T-helper 17 cell (primary cell): ENCODE data around the gene SYT2. TPM values are rescaled to one million over a fixed set of nuclear protein-coding genes. Genes with fewer than 3 reads are reported as not detected.
A peak's percentile ranks its signal among the peaks of the same experiment; 100 is the strongest.
"Not testable (repeated sequence)": the region's sequence is repeated elsewhere in the genome, so short reads cannot be mapped to it uniquely, and the experiment has no call there.

Experiments used
- ATAC-seq: fragments of 150-1000 bp; cut with Tn5 transposase; 2 replicates; pipeline ENCODE4 v1.10.0; 2021; ENCODE audit warnings: mild to moderate bottlenecking, moderate library complexity
- DNase-seq, 3 donors: peaks; one replicate each; pipeline versions ENCODE4 v3.0.0 to v3.0.0-alpha.2; 2020 to 2021
- H3K9me3 ChIP-seq: one replicate; pipeline ENCODE4 v1.7.0; 2013; ENCODE audit warnings: low read length, mild to moderate bottlenecking; ENCODE audit not compliant: control insufficient read depth, poor library complexity, severe bottlenecking
- H3K27ac Mint-ChIP-seq: one replicate; pipeline ENCODE4 v1.8.0; 2022; ENCODE audit warnings: mild to moderate bottlenecking, moderate library complexity, mixed read lengths
- H3K27me3 Mint-ChIP-seq: one replicate; pipeline ENCODE4 v1.8.0; 2022; ENCODE audit warnings: mixed read lengths
- H3K36me3 Mint-ChIP-seq: one replicate; pipeline ENCODE4 v1.8.0; 2022; ENCODE audit warnings: low read depth, mixed read lengths
- H3K4me1 Mint-ChIP-seq: one replicate; pipeline ENCODE4 v1.8.0; 2022; ENCODE audit warnings: mild to moderate bottlenecking, mixed read lengths
- H3K4me3 Mint-ChIP-seq: one replicate; pipeline ENCODE4 v1.8.0; 2022; ENCODE audit warnings: mild to moderate bottlenecking, moderate library complexity, mixed read lengths
- total RNA-seq, 4 donors: library from RNA in 2 of 4; stranded (reverse) in 2 of 4; gene quantifications; one replicate each; pipeline ENCODE4 v1.2.3 and lab custom pipeline; 2022 to 2026

The SYT2 gene
- total RNA-seq (not detected), total RNA-seq (lab: John Stamatoyannopoulos, UW) (0 to 0.12 reads per million in 2 donors)

- Mint-ChIP-seq H3K4me3 (peak within 1 kb of the TSS; percentile 75), H3K36me3 (peaks cover 6% of the 10 kb centered on the region), H3K27me3 (peaks cover 70% of the 10 kb centered on the region), H3K27ac (no peak within 1 kb of the TSS), H3K4me1 (no peaks in the 10 kb centered on the region)
- ATAC-seq (peak; percentile 54), DNase-seq (no peak)
- no peaks in the 10 kb centered on the region for H3K9me3 ChIP-seq
Measured at GRCh38 chr1:202710070-202711045, at the start of gene SYT2. Gene SYT2 (minus strand): TSS chr1:202710454. CDS start chr1:202605772, 104,682 bp downstream.

GRCh38 chr1:202756391-202756790 lies 46.1 kb upstream of the SYT2 start:
- no peaks in the 10 kb centered on the region for H3K4me1 Mint-ChIP-seq
- no peak overlapping the region for H3K4me3 Mint-ChIP-seq
- H3K27ac Mint-ChIP-seq, result no peak overlapping the region
- no peaks in the 10 kb centered on the region for H3K27me3 Mint-ChIP-seq
- H3K36me3 Mint-ChIP-seq, result peaks cover 5% of the 10 kb centered on the region
- no peaks in the 10 kb centered on the region for H3K9me3 ChIP-seq
- DNase-seq, result no peak
- ATAC-seq, result no peak

- DNase-seq, result no peak
- H3K36me3 Mint-ChIP-seq, result peaks cover 5% of the 10 kb centered on the region
- H3K4me3 Mint-ChIP-seq, result no peak overlapping the region
- no peaks in the 10 kb centered on the region for H3K4me1 Mint-ChIP-seq
- ATAC-seq, result no peak
- H3K27ac Mint-ChIP-seq, result no peak overlapping the region
- H3K27me3 Mint-ChIP-seq, result no peaks in the 10 kb centered on the region
- H3K9me3 ChIP-seq, result no peaks in the 10 kb centered on the region
Measured at GRCh38 chr1:202754293-202754692, 44.0 kb upstream of the SYT2 start.

GRCh38 chr1:202752774-202753173 lies 42.5 kb upstream of the SYT2 start:
- Mint-ChIP-seq H3K4me3 (no peak overlapping the region), H3K4me1 (no peaks in the 10 kb centered on the region), H3K27ac (no peak overlapping the region), H3K27me3 (no peaks in the 10 kb centered on the region), H3K36me3 (peaks cover 5% of the 10 kb centered on the region)
- no peak for ATAC-seq
- no peak for DNase-seq
- no peaks in the 10 kb centered on the region for H3K9me3 ChIP-seq

- no peak for ATAC-seq
- DNase-seq, result no peak
- no peaks in the 10 kb centered on the region for H3K9me3 ChIP-seq
- H3K27me3 Mint-ChIP-seq, result no peaks in the 10 kb centered on the region
- no peak overlapping the region for H3K4me3 Mint-ChIP-seq
- peaks cover 6% of the 10 kb centered on the region for H3K36me3 Mint-ChIP-seq
- no peaks in the 10 kb centered on the region for H3K4me1 Mint-ChIP-seq
- H3K27ac Mint-ChIP-seq, result no peak overlapping the region
Measured at GRCh38 chr1:202750761-202751160, 40.5 kb upstream of the SYT2 start.

GRCh38 chr1:202750024-202750423 lies 39.8 kb upstream of the SYT2 start:
- Mint-ChIP-seq H3K36me3 (peaks cover 6% of the 10 kb centered on the region), H3K4me3 (no peak overlapping the region), H3K27me3 (no peaks in the 10 kb centered on the region), H3K4me1 (no peaks in the 10 kb centered on the region), H3K27ac (no peak overlapping the region)
- DNase-seq (no peak), ATAC-seq (no peak)
- no peaks in the 10 kb centered on the region for H3K9me3 ChIP-seq

- H3K4me1 Mint-ChIP-seq, result peaks cover 3% of the 10 kb centered on the region
- DNase-seq (no peak), ATAC-seq (no peak)
- no peaks in the 10 kb centered on the region for H3K9me3 ChIP-seq
- H3K27ac Mint-ChIP-seq, result no peak overlapping the region
- peaks cover 12% of the 10 kb centered on the region for H3K36me3 Mint-ChIP-seq
- no peaks in the 10 kb centered on the region for H3K27me3 Mint-ChIP-seq
- H3K4me3 Mint-ChIP-seq, result no peak overlapping the region
Measured at GRCh38 chr1:202745323-202745888, 35.2 kb upstream of the SYT2 start.

- not testable (repeated sequence) for H3K4me3 Mint-ChIP-seq, H3K27ac Mint-ChIP-seq
Measured at GRCh38 chr1:202744770-202745169, 34.5 kb upstream of the SYT2 start.

GRCh38 chr1:202742496-202742895 lies 32.2 kb upstream of the SYT2 start:
- H3K4me1 Mint-ChIP-seq, result peaks cover 4% of the 10 kb centered on the region
- no peaks in the 10 kb centered on the region for H3K27me3 Mint-ChIP-seq
- no peak overlapping the region for H3K4me3 Mint-ChIP-seq
- no peak for DNase-seq
- H3K9me3 ChIP-seq, result no peaks in the 10 kb centered on the region
- peaks cover 12% of the 10 kb centered on the region for H3K36me3 Mint-ChIP-seq
- H3K27ac Mint-ChIP-seq, result no peak overlapping the region
- no peak for ATAC-seq

More at GRCh38 chr1:202744770-202745169, 34.5 kb upstream of the SYT2 start:
- ATAC-seq, H3K9me3 ChIP-seq, H3K27me3 Mint-ChIP-seq, H3K4me1 Mint-ChIP-seq, DNase-seq: not testable (repeated sequence)
- H3K36me3 Mint-ChIP-seq, result peaks cover 12% of the 10 kb centered on the region

GRCh38 chr1:202733251-202733650 lies 23.0 kb upstream of the SYT2 start:
- ATAC-seq (no peak), DNase-seq (no peak)
- H3K4me3 Mint-ChIP-seq, result no peak overlapping the region
- H3K4me1 Mint-ChIP-seq, result peaks cover 2% of the 10 kb centered on the region
- no peak overlapping the region for H3K27ac Mint-ChIP-seq
- H3K36me3 Mint-ChIP-seq, result peaks cover 8% of the 10 kb centered on the region
- H3K27me3 Mint-ChIP-seq, result no peaks in the 10 kb centered on the region
- no peaks in the 10 kb centered on the region for H3K9me3 ChIP-seq

GRCh38 chr1:202728951-202729350 lies 18.7 kb upstream of the SYT2 start:
- DNase-seq, result no peak
- Mint-ChIP-seq H3K27me3 (no peaks in the 10 kb centered on the region), H3K4me3 (no peak overlapping the region), H3K36me3 (peaks cover 8% of the 10 kb centered on the region), H3K4me1 (no peaks in the 10 kb centered on the region), H3K27ac (no peak overlapping the region)
- no peak for ATAC-seq
- no peaks in the 10 kb centered on the region for H3K9me3 ChIP-seq

GRCh38 chr1:202725526-202725925 lies 15.3 kb upstream of the SYT2 start:
- DNase-seq, result no peak
- no peaks in the 10 kb centered on the region for H3K27me3 Mint-ChIP-seq
- no peak overlapping the region for H3K4me3 Mint-ChIP-seq
- H3K36me3 Mint-ChIP-seq, result peaks cover 7% of the 10 kb centered on the region
- no peaks in the 10 kb centered on the region for H3K9me3 ChIP-seq
- peak overlapping the region; percentile 27 for H3K27ac Mint-ChIP-seq
- H3K4me1 Mint-ChIP-seq, result peaks cover 2% of the 10 kb centered on the region
- ATAC-seq, result no peak

GRCh38 chr1:202723708-202724107 lies 13.5 kb upstream of the SYT2 start:
- DNase-seq (no peak), ATAC-seq (no peak)
- no peaks in the 10 kb centered on the region for H3K9me3 ChIP-seq
- H3K4me3 Mint-ChIP-seq, result peak overlapping the region; percentile 15
- H3K27ac Mint-ChIP-seq, result peak overlapping the region; percentile 72
- peaks cover 5% of the 10 kb centered on the region for H3K36me3 Mint-ChIP-seq
- no peaks in the 10 kb centered on the region for H3K27me3 Mint-ChIP-seq
- H3K4me1 Mint-ChIP-seq, result peaks cover 4% of the 10 kb centered on the region
